ENCODE measurements around the gene RETSAT.
"Not testable (repeated sequence)": the region's sequence is repeated elsewhere in the genome, so short reads cannot be mapped to it uniquely, and the experiment has no call there.

Gene RETSAT

DNA sequence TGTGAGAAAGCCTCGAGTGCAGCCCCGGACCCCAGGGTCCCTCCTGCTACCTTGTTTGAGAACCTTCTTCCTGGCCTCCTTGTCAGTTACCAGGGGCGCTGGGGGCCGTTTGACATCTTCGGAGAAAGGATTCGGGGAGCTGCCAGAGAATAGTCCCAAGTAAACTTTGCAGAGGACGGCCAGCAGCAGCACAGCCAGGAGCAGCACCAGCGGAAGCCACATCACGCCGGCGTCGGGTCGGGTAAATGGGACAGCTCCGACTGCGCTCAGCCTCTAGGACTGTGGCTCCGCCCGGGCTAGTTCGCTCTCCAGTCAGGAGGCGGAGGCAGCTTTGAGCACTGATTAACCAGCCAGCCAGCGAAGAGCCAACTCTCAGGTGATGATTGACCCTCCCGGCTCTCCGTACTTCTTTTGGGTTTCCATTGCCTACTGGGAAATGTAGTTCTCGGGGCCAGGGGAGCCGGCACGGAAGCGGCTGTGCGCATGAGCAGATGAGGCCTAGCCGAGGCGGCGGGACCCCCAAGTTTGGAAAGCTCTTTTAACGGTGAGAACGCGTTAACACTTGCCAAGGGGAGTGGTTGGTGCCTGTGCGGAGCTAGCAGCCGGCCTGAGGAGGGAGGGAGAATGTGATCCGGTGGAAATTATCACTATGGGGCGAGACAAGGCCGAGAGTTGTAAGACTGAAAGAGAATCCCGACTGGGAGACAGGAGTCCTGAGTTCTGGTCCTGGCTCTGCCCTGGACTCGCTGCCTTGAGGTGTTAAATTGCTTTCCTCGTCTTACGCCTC is at the start of gene RETSAT, which contains the start of gene ELMOD3:
Gene RETSAT, minus strand, starts transcription at position 243 of the 787 bp plus-strand sequence. Its CDS starts 21 bp downstream, at position 222.
Gene ELMOD3, plus strand, starts transcription at position 484 of the 787 bp plus-strand sequence. CDS start 2,430 bp downstream, outside the sequence.
- DNase-seq (ENCODE audit: low spot score) = peak; percentile 98

DNA sequence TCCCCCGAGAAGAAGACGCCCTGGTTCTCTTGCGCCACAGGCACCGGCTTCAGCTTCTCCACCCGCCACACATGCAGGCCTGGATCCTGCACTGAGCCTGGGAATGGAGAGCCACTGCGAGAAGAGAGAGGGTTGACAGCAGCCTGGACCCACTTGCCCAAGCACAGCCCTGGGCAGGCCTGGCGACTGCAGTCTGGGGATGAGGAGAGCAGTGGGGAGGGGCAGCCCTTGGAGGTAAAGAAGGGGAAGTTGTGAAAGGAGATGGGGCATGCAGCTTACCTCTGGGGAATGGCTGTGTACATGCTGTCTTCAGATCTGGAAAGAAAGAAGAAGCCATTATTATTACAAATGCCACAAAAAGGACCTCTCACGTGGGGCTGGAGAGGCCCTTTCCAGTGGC is 47.5 kb upstream of the RETSAT start:
- no peak for DNase-seq (ENCODE audit: low spot score)

DNA sequence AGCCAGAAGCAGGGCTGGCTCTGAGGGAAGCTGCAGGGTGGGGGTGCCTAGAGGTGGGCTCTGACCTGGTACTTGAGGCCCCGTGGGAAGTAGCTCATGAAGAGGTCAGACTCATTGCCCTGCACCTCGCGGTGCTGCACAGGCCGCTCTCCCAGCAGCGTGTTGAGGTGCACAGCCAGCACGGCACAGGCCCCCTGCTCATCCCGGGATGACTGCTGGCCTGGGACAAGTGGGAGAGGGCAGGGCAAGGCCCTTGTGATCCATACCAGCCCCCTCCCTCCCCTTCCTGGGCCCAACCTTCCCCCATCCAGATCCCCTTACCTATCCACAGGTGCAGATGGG is 47.1 kb upstream of the RETSAT start:
- DNase-seq (ENCODE audit: low spot score) = no peak

DNA sequence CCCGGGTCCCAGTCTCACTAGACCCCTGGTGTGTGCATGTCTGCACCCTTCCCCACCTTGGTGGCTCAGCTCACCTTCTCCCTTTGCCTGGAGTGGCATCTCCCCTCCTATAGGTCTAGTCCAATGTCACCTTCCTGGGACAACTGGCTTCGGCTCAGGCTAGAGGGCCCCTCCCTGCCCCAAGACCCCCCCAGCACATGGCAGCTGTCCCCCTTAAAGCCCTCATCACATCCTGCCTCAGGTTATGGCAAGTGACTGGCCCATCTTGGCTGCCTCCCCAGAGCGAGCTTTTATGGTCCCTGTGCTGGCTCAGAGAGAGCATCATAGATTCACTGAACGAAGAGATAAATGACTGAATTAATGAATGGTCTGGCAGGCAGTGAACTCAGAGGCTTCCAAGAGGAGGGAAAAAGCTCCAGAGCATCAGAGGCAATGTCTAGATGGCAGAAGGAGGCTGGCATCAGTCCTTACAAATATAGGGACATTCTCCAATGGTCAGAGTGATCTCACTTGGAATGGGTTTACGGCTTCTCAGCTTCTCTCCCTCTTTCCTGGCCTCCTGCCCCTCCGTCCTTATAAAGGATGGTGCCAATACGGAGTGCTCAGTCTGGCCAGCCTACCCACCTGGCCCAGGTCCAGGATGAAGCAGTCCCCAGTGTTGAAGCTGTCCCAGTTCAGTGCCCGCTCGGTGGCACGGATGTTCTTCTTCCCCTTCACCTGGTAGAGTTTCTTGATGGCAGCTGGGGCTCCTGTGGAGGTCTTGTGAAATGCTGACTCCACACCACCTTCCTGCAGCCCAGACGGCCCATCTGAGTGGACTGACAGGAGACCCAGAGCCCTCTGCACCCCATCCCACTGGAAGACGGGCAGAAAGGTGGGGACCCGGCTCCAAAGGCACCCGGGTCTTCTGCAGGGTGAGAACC is 46.5 kb upstream of the RETSAT start:
- DNase-seq (ENCODE audit: low spot score) = no peak

DNA sequence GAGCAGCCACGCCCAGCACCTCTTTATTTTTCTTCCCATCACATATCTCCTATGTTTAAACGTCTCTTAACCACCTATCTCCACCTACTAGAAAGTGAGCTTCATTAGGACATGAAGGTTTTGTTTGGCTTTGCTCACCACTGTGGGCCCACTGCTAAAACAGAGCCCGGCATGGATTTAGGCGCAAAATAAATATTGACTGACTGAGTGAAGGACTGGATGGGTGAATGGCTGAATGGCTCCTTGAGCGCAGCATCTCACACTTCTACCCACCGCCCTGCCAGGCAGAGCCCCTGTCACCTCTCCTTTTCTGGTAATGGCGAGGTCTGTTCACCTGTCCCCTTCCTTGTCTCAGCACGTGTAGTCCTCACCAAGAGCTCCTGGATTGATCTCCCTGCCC is 45.7 kb upstream of the RETSAT start:
- no peak for DNase-seq (ENCODE audit: low spot score)

DNA sequence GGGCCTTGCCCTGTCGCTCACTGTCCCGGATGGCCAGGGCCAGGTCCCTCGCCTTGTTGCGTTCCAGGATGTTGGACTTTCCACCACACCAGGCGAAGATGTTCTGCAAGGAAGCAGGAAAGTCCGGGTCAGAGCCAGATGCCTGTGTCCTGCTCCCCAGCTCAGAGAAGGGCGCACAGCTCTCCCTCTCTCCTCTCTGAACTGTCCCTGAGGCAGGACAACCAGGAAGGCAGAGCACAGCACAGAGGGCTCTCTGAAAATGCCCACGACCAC is 44.8 kb upstream of the RETSAT start:
- DNase-seq (ENCODE audit: low spot score) = no peak

DNA sequence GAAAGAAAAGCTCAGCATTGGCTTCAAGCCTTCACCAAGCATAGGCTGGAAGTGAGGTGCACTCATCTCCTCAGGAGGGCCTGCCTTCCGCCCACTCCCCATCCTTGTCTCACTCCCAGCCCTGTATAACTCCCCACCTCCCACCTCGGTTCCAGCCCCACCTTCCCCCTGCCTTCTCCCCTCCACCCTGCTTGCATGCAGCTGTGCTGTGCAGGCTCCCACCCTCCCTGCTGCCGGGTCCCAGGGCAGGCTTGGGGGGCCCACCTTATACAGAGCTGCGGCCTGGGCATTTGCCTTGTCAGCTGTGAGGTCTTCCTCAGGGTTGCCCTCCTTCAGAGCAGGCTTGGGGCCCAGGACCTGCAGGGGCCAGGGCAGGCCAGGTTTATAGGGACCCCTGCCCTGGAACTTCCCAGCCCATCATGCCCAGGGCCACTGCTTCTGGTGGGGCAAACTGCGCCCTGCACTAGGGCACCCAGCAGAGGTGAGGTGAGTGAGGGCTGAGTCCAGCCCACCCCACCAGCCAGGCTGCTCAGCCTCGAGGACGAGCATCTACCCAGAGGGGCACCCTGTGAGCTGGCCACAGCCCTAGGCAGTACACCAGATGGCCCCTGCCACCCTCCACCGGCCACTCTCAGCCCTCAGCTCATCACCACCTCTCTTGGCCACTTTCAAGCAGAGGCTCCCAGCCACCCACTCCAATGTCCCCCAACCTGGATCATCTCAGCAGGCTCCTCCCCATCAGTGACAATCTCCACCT is 44.3 kb upstream of the RETSAT start:
- DNase-seq (ENCODE audit: low spot score) = no peak

DNA sequence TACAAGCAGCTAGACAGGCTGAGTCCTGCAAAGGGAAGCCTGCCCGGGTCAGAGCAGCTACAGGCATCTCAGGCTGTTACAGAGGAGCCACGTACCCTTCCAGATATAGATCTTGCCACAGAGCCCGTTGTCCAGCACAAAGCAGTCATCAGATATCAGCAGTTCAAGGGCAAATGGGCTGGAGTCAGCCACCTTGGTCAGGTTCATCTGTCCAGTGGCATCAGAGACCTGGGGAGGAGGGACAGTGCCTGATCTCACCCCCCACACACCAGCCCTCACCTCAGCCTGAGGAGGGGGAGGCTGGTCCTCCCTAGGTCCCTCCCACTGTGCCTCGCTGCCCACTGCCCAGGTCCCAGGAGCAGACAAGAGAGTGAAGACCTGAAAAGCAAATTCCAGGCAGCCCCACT is 43.6 kb upstream of the RETSAT start:
- no peak for DNase-seq (ENCODE audit: low spot score)

DNA sequence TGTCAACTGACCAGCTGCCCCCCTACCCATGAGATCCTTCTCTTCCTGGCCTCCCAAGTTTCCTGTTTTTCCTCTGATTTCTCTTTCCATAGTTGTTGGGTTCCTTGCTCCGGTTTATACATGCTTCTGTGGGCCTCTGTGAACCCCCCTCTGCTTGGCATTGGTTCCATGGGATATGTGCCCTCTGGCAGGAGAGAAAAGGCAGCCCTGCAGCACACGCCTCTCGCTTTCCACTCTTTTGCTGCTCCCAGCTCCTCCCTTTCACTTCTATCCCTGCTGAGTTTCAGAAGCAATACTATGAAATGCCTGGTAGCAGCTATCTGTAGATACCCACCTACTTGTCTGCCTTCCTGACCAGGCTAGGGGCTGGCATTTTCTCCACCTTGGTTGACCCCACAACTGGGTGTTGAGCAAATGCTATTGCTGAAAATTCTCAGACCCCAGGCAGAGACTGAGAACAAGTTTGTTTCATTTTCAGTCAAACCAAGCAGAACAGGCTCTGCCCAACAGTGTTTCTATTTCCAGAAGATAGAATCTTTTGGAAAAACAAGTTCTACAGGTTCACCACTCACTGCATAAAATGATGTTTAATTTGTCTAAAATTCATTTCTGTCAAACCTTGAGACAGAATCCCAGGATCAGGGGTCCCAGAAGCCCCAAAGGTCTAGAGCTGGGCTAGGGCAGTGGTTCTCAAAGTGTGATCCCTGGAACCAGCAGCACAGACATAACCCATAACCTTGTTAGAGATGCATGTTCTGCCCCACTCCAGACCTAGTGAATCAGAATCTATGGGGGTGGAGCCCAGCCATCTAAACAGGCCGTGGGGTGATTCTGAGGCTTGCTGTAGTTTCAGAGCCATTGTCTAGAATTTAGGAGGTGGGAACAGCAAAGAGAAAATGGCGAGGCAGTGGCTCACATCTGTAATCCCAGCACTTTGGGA is 42.5 kb upstream of the RETSAT start:
- no peak for DNase-seq (ENCODE audit: low spot score)

DNA sequence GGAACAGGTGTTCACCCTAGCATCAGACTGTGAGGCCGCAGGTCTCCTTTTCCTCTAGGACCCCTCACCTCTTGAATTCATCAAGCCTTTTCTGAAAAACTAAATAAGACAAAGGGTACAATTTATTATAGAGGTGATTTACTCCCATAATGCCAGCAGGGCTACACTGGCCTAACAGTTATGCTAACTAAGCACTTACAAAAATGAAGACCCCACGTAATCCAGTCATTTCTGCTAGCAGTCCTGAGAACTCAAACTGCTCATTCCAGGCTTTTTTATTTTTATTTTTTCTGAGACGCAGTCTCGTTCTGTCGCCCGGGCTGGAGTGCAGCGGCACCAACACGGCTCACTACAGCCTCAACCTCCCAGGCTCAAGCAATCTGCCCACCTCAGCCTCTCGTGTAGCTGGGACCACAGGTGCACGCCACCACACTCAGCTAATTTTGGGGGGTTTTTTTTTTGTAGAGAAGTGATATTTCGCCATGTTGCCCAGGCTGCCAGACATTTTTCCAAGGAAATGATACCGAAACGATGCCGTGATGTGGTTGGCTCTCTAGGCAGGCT is 41.7 kb upstream of the RETSAT start:
- no peak for DNase-seq (ENCODE audit: low spot score)

DNA sequence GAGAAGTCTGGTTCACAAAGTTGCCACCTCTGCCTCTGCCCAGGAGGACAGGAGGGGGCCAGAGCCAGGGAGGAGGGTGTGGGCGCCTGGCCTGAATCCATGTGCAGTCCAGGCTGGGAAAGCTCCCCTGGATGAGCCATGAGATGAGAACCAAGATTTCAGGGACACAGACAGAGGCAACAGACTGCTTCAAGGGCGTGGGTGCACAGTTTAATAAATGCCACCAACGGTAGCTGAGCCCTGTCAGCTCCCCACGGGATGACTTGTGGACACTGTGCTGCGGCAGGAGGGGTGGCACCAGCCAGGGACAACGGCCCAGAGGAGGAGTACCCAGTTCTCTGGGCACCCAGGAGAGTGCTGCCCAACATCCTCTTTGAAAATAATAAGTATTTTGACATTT is 40.6 kb upstream of the RETSAT start:
- DNase-seq (ENCODE audit: low spot score) = no peak

DNA sequence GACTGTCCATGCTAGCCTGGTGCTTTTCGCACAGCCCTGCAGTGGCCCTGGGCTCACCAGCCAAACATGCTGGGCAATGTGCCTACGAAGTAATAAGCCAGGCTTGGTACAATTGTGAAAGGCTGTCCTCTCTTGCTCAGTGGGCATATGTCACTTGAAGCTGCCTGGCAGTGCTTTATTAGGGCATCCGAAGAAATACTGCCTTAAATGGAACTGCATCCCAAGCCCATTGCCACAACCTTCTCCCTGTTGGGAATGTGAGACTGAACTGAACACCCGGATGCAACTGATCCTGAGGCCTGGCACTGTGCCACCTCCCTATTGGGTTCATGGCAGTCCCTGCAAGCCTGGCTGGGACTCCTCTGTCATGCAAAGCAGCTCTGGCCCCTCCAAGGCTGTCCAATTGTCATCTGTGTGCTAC is 39.9 kb upstream of the RETSAT start:
- no peak for DNase-seq (ENCODE audit: low spot score)

DNA sequence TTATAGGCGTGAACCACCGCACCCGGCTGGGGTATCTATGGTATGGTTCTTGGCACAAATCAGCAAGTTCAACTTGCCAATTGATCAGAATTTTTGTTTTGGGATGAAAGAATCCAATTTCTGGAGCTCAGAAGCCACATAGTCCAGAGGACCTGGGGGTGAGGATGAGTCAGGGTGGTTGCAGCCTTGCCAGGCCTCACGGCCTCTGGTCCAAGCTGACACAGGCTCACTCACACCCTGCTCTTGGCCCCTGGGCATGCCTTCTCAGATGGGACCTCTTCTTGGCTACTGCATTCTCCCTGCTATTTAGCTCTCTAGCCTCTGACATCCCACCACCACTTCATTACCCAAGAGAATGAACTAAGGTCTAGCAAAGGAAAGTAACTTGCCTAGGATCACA is 39.5 kb upstream of the RETSAT start:
- DNase-seq (ENCODE audit: low spot score) = no peak

DNA sequence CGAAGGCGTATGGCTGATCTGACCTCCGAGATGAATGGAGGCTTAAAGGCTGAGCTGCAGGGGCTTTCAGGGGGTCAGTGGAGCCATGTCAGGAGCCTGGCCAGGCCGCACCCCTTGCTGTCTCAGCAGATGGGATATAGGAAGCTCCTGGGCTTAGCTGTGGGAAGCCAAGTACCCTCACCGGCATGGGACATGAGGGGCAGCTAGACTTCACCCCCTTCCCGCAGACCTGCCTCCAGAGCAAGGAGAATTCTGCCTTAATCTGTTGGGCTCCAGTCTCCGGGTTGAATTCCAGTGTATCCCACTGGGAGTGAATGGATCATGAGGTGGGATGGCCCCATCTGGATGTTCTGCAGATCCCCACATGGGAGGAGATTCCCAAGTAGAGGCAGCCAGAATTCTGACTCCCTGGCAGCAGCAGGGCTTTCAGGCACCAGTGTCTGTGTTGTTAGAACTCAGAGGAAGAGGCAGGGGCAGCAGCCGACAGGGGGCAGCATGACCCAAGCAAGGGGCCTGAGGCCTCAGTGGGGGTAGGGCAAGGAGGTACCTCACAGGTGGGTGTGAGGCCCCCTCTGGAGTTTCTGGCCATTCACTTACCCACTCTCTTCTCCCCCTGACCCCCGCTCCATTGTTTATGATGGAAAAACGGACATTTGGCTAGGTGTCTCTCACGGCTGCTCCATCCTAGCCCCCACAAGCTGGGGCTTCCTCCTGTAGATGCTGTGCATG is 36.8 kb upstream of the RETSAT start:
- peak; percentile 52 for DNase-seq (ENCODE audit: low spot score)

DNA sequence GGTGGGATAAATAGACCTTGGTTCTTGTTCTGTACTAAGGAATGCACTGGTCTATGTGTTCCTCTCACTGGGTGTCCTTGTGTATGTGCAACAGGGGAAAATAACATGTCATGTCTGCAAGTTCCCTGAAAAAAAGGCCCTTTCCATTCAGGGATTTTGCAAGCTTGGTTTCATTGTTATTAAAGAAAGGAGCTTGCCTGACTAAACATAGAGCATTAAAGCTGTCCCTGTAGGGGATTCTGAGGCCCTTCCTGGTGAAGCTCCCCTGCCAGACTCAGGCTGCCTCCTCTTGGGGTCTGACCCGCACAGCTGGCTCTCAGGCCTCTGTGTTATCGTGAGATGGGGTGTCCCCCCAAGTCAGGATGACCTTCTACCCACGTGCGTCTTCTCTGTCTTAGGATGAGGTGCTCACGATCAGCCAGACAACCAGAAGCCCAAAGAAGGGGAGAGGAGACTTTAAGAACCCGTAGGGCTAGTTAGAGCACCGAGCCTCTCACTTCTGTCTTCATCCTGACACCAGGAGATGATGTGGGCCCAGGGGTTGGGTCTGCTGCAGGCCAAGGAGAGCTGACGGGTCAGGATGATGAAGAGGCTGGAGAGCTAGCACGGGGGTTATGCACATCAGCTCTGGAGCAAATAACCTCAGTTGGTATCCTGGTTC is 34.7 kb upstream of the RETSAT start:
- no peak for DNase-seq (ENCODE audit: low spot score)

DNA sequence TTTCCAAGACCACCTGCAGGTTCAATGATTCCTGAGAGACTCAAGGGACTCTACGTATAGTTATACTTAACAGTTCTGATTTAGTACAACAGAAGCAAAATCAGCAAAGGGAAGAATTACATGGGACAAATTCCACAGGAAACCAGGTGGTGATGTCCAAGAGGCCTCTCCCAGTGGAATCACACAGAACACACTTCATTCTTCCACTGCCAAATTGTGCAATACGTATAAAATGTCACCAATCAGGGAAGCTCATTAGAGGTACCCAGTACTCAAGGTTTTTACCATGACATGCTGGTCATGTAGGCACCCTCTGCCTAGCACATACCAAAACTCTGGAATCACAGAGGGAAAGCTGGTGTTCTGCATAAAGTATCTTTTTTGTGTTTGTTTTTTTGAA is 33.4 kb upstream of the RETSAT start:
- no peak for DNase-seq (ENCODE audit: low spot score)

DNA sequence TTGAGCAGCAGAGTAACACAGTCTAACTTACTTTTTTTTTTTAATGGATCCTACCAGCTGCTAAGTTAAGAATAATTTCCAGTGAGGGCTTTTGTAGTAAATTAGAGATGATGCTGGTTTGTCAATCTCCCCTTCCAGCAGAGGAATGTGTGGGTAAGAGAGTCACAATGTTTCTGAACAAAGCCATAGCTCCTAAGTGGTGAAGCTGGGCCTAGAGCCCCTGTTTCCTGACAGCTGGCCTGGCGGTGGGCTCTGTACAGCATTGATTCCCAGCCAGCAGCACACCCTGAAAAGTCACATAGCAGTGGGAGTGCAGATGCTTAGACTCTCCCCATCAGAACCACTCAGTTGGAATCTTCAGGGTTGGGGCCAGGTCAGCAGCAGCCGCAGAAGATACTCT is 31.4 kb upstream of the RETSAT start:
- DNase-seq (ENCODE audit: low spot score) = no peak

DNA sequence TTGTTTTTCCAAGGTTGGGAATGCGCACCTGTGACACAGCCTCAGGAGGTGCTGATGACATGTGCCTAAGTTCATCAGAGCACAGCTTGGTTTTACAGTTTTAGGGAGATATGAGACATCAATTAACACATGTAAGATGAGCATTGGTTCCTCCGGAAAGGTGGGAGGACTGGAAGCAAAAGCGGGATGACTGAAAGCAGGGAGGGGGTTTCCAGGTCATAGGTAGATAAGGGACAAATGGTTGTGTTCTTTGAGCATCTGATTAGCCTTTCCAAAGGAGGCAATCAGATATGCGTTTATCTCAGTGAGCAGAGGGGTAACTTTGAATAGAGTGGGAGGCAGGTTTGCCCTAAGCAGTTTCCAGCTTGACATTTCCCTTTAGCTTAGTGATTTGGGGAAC is 29.5 kb upstream of the RETSAT start:
- DNase-seq (ENCODE audit: low spot score) = no peak

DNA sequence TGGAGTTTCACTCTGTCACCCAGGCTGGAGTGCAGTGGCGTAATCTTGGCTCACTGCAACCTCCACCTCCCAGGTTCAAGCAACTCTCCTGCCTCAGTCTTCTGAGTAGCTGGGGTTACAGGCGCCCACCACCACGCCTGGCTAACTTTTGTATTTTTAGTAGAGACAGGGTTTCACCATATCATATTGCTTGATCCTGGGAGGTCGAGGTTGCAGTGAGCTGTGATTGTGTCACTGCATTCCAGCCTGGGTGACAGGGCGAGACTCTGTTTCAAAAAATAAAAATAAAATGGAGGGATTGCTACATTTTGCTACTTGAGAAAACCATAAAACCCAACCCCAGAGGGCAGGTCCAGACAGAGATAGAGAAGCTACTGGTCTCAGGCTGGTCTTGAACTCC is 28.8 kb upstream of the RETSAT start:
- not testable (repeated sequence) for DNase-seq (ENCODE audit: low spot score)

DNA sequence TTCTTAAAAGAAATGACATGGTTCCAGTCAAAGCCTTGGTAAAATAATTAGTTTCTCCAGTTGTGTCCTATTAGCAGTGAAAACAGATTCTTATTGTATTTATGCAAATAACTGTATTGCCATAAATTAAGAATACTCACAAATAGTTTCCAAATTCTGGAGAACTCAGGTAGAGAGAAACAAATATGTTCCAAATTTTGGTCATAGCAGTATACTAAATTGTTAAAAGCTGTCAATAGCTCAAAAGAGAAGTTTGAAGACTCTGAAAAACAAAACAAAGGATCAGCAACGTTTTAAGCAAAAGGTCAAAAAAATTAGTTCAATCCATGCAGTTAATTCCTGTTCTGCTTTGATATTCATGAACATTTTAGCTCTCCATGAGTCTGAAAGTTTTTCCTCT is 25.7 kb upstream of the RETSAT start:
- no peak for DNase-seq (ENCODE audit: low spot score)
